GM12878 (cell line): ENCODE data around the gene ARL6IP5. TPM values are rescaled to one million over a fixed set of nuclear protein-coding genes. Genes with fewer than 3 reads are reported as not detected.

Experiments used
- BACH1 ChIP-seq: fragments of 450-650 bp; IDR thresholded peaks from 2 replicates; pipeline ENCODE4 v1.6.1; 2017; ENCODE audit warnings: mild to moderate bottlenecking, borderline replicate concordance
- GATAD2B ChIP-seq: fragments of 450-650 bp; conservative IDR thresholded peaks from 2 replicates; pipeline ENCODE4 v1.6.1; 2017; ENCODE audit warnings: low read depth, mild to moderate bottlenecking, moderate library complexity
- MEF2A ChIP-seq: IDR thresholded peaks from 2 replicates; pipeline ENCODE4 v1.6.1; 2011; ENCODE audit warnings: low read depth, mild to moderate bottlenecking, low read length, moderate library complexity; ENCODE audit not compliant: insufficient read depth
- MXI1 ChIP-seq: fragments of 150-350 bp; IDR thresholded peaks from 2 replicates; pipeline ENCODE4 v1.6.1; 2011; ENCODE audit warnings: low read depth, mild to moderate bottlenecking, inconsistent platforms, low read length, improper control_type of control experiment
- NFYA ChIP-seq: IDR thresholded peaks from 2 replicates; pipeline ENCODE4 v1.6.1; 2011; ENCODE audit warnings: low read depth, mild to moderate bottlenecking, low read length, improper control_type of control experiment, borderline replicate concordance
- NR2C2 ChIP-seq: IDR thresholded peaks from 2 replicates; pipeline ENCODE4 v1.6.1; 2011; ENCODE audit warnings: borderline replicate concordance, low read depth; ENCODE audit not compliant: control insufficient read depth, insufficient read length
- RUNX3 ChIP-seq: IDR thresholded peaks from 2 replicates; pipeline ENCODE4 v1.6.1; 2012; ENCODE audit warnings: low read length, inconsistent platforms
- SIX5 ChIP-seq: IDR thresholded peaks from 2 replicates; pipeline ENCODE4 v1.6.1; 2011; ENCODE audit warnings: mild to moderate bottlenecking, low read depth, low read length, moderate library complexity; ENCODE audit not compliant: severe bottlenecking
- SP1 ChIP-seq: IDR thresholded peaks from one replicate; pipeline ENCODE4 v1.6.1; 2011; ENCODE audit warnings: low read depth, low read length
- SUPT20H ChIP-seq: IDR thresholded peaks from 2 replicates; pipeline ENCODE4 v1.6.1; 2011; ENCODE audit warnings: low read depth, mild to moderate bottlenecking, low read length, moderate library complexity, borderline replicate concordance; ENCODE audit not compliant: control insufficient read depth
- WRNIP1 ChIP-seq: IDR thresholded peaks from 2 replicates; pipeline ENCODE4 v1.6.1; 2011; ENCODE audit warnings: low read depth, low read length, improper control_type of control experiment, borderline replicate concordance
- YY1 ChIP-seq: IDR thresholded peaks from 2 replicates; pipeline ENCODE4 v1.6.1; 2011; ENCODE audit warnings: low read depth, mild to moderate bottlenecking, low read length
- ZBED1 ChIP-seq: IDR thresholded peaks from 2 replicates; pipeline ENCODE4 v1.6.1; 2016; ENCODE audit warnings: borderline replicate concordance
- ZNF217 ChIP-seq: fragments of 450-650 bp; IDR thresholded peaks from 2 replicates; pipeline ENCODE4 v1.6.1; 2017; ENCODE audit warnings: antibody characterized with exemption, mild to moderate bottlenecking
- polyA plus RNA-seq, 11 experiments: library from polyadenylated mRNA; depleted of rRNA in 4 of 11; unstranded in 6 of 11; stranded (reverse) in 5 of 11; fragments of >200 nt; fragmentation: Nextera tagmentation in 4 of 11; fragmentation: Illumina TruSeq in 1 of 11; extraction: Ambion mirVana in 4 of 11; extraction: Trizol in 1 of 11; gene quantifications; 1 replicate in 1 of 11; 2 replicates in 10 of 11; pipeline versions ENCODE4 v1.2.1 to v1.2.3, GENCODE V29; 2011 to 2016; ENCODE audit warnings: inconsistent platforms in 2 of 11, missing spikeins in 2 of 11, low read depth in 1 of 11
- total RNA-seq, 4 experiments: library from RNA; depleted of rRNA in 3 of 4; stranded (reverse); fragments of >200 nt in 3 of 4; fragmentation: Illumina TruSeq in 1 of 4; extraction: Trizol in 1 of 4; gene quantifications; 2 replicates each; pipeline versions ENCODE4 v1.2.1 to v1.2.3, GENCODE V29; 2013 to 2021
- TF ChIP-seq, protein P1 (sequence below): fragments of 450-650 bp; IDR thresholded peaks from 2 replicates; pipeline ENCODE4 v1.6.1; 2018; ENCODE audit warnings: mild to moderate bottlenecking, low read depth, moderate library complexity; ENCODE audit not compliant: partially characterized antibody
- TF ChIP-seq, protein P2 (sequence below): fragments of 450-650 bp; conservative IDR thresholded peaks from 2 replicates; pipeline ENCODE4 v1.6.1; 2017; ENCODE audit warnings: mild to moderate bottlenecking, moderate library complexity
- TF ChIP-seq, protein P3 (sequence below): fragments of 450-650 bp; IDR thresholded peaks from 2 replicates; pipeline ENCODE4 v1.6.1; 2017; ENCODE audit warnings: borderline replicate concordance
- TF ChIP-seq, protein P4 (sequence below): fragments of 450-650 bp; IDR thresholded peaks from 2 replicates; pipeline ENCODE4 v1.6.1; 2017; ENCODE audit warnings: mild to moderate bottlenecking
- TF ChIP-seq, protein P5 (sequence below): IDR thresholded peaks from 2 replicates; pipeline ENCODE4 v1.6.1; 2011; ENCODE audit warnings: mild to moderate bottlenecking, low read depth, low read length, moderate library complexity; ENCODE audit not compliant: insufficient replicate concordance
- TF ChIP-seq, protein P6 (sequence below): IDR thresholded peaks from 2 replicates; pipeline ENCODE4 v1.6.1; 2011; ENCODE audit warnings: borderline replicate concordance, low read depth, mild to moderate bottlenecking, moderate library complexity, mixed read lengths, low read length; ENCODE audit not compliant: insufficient read depth; ENCODE audit errors: extremely low read length

ARL6IP5 gene
- total and polyA plus RNA-seq, 10 of the 15 experiments (the other 5 are each of a cell fraction or from before 2014, with no cell fraction given), result 78.2 to 310 (median 148) TPM

DNA sequence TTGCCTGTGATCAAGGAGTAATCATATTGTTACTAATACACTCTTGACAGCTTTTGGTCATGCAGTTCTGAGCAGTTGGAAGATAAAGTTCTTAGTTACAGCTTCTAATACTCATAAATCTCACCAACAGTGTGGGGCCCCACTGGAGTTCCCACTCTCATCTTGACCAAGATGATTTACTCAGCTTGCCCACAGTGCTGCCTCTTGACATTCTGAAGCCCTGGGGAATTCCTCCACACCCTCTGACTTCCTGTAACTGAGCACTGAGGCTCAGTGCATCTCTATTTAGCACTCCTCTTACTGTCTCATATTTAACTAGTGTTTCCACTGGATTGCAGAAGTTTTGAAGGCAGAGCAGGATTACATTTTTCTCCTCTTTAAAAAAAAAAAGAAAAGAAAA lies 1.9 kb upstream of the ARL6IP5 start (continued):
- TF ChIP-seq, protein P1, sequence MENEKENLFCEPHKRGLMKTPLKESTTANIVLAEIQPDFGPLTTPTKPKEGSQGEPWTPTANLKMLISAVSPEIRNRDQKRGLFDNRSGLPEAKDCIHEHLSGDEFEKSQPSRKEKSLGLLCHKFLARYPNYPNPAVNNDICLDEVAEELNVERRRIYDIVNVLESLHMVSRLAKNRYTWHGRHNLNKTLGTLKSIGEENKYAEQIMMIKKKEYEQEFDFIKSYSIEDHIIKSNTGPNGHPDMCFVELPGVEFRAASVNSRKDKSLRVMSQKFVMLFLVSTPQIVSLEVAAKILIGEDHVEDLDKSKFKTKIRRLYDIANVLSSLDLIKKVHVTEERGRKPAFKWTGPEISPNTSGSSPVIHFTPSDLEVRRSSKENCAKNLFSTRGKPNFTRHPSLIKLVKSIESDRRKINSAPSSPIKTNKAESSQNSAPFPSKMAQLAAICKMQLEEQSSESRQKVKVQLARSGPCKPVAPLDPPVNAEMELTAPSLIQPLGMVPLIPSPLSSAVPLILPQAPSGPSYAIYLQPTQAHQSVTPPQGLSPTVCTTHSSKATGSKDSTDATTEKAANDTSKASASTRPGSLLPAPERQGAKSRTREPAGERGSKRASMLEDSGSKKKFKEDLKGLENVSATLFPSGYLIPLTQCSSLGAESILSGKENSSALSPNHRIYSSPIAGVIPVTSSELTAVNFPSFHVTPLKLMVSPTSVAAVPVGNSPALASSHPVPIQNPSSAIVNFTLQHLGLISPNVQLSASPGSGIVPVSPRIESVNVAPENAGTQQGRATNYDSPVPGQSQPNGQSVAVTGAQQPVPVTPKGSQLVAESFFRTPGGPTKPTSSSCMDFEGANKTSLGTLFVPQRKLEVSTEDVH, result no peak
- TF ChIP-seq, protein P2, sequence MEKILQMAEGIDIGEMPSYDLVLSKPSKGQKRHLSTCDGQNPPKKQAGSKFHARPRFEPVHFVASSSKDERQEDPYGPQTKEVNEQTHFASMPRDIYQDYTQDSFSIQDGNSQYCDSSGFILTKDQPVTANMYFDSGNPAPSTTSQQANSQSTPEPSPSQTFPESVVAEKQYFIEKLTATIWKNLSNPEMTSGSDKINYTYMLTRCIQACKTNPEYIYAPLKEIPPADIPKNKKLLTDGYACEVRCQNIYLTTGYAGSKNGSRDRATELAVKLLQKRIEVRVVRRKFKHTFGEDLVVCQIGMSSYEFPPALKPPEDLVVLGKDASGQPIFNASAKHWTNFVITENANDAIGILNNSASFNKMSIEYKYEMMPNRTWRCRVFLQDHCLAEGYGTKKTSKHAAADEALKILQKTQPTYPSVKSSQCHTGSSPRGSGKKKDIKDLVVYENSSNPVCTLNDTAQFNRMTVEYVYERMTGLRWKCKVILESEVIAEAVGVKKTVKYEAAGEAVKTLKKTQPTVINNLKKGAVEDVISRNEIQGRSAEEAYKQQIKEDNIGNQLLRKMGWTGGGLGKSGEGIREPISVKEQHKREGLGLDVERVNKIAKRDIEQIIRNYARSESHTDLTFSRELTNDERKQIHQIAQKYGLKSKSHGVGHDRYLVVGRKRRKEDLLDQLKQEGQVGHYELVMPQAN, result no peak
- TF ChIP-seq ZBED1 (peak; percentile 92), ZNF217 (no peak), YY1 (peak; percentile 45; the same call in 1 of the 2 replicates), SUPT20H (no peak), MXI1 (peak; percentile 77), SP1 (peak; percentile 69), SIX5 (no peak), MEF2A (0 out of 2 replicates have a peak, but pooled peaks have one; percentile 64), WRNIP1 (no peak), NR2C2 (no peak), BACH1 (peak; percentile 87; the same call in 1 of the 2 replicates), GATAD2B (peak; percentile 98), RUNX3 (peak; percentile 93), NFYA (no peak)
- TF ChIP-seq, protein P3, sequence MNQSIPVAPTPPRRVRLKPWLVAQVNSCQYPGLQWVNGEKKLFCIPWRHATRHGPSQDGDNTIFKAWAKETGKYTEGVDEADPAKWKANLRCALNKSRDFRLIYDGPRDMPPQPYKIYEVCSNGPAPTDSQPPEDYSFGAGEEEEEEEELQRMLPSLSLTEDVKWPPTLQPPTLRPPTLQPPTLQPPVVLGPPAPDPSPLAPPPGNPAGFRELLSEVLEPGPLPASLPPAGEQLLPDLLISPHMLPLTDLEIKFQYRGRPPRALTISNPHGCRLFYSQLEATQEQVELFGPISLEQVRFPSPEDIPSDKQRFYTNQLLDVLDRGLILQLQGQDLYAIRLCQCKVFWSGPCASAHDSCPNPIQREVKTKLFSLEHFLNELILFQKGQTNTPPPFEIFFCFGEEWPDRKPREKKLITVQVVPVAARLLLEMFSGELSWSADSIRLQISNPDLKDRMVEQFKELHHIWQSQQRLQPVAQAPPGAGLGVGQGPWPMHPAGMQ, result no peak
- TF ChIP-seq, protein P4, sequence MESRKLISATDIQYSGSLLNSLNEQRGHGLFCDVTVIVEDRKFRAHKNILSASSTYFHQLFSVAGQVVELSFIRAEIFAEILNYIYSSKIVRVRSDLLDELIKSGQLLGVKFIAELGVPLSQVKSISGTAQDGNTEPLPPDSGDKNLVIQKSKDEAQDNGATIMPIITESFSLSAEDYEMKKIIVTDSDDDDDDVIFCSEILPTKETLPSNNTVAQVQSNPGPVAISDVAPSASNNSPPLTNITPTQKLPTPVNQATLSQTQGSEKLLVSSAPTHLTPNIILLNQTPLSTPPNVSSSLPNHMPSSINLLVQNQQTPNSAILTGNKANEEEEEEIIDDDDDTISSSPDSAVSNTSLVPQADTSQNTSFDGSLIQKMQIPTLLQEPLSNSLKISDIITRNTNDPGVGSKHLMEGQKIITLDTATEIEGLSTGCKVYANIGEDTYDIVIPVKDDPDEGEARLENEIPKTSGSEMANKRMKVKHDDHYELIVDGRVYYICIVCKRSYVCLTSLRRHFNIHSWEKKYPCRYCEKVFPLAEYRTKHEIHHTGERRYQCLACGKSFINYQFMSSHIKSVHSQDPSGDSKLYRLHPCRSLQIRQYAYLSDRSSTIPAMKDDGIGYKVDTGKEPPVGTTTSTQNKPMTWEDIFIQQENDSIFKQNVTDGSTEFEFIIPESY, result no peak
- TF ChIP-seq, protein P5, sequence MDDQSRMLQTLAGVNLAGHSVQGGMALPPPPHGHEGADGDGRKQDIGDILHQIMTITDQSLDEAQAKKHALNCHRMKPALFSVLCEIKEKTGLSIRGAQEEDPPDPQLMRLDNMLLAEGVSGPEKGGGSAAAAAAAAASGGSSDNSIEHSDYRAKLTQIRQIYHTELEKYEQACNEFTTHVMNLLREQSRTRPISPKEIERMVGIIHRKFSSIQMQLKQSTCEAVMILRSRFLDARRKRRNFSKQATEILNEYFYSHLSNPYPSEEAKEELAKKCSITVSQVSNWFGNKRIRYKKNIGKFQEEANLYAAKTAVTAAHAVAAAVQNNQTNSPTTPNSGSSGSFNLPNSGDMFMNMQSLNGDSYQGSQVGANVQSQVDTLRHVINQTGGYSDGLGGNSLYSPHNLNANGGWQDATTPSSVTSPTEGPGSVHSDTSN, result peak; percentile 58
- TF ChIP-seq, protein P6, sequence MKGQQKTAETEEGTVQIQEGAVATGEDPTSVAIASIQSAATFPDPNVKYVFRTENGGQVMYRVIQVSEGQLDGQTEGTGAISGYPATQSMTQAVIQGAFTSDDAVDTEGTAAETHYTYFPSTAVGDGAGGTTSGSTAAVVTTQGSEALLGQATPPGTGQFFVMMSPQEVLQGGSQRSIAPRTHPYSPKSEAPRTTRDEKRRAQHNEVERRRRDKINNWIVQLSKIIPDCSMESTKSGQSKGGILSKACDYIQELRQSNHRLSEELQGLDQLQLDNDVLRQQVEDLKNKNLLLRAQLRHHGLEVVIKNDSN, result no peak
